Measurements from ENCODE around the gene KIAA1671. TPM values are rescaled to one million over a fixed set of nuclear protein-coding genes. Genes with fewer than 3 reads are reported as not detected.
"Not testable (repeated sequence)": the region's sequence is repeated elsewhere in the genome, so short reads cannot be mapped to it uniquely, and the experiment has no call there.

KIAA1671 gene
- total RNA-seq, 4 donors from 2014 or later: 30.6 to 52.7 (median 39.9) TPM

- Histone ChIP-seq H3K27ac (no peak overlapping the region), H3K9me3 (peaks cover 0 to 7% (median 0%) of the 10 kb centered on the region in 4 donors), H3K27me3 (peaks cover 0 to 6% of the 10 kb centered on the region in 2 donors), H3K4me1 (no peaks in the 10 kb centered on the region), H3K4me3 (no peak overlapping the region), H3K36me3 (no peaks in the 10 kb centered on the region)
- WGBS, 2 donors: 57 to 71% methylated on average over 4 of the region's 4 CpGs
- DNase-seq (ENCODE audit: low spot score in 2 of 2): no peak
- TF ChIP-seq POLR2A (IDR thresholded peaks at IDR 0.05) (no peak), EP300 (IDR thresholded peaks at IDR 0.05) (no peak), CTCF (IDR thresholded peaks at IDR 0.05) (no peak)
These were observed 267.5 kb downstream of the KIAA1671 start for GRCh38 chr22:25219948-25220442.

GRCh38 chr22:25221790-25222189 is 269.3 kb downstream of the KIAA1671 start:
- H3K36me3 ChIP-seq: no peaks in the 10 kb centered on the region
- TF ChIP-seq POLR2A (IDR thresholded peaks at IDR 0.05) (no peak), CTCF (IDR thresholded peaks at IDR 0.05) (no peak), EP300 (IDR thresholded peaks at IDR 0.05) (no peak)
- no peak overlapping the region for H3K27ac ChIP-seq
- DNase-seq (ENCODE audit: low spot score in 2 of 2): no peak
- H3K9me3 ChIP-seq: no peaks in the 10 kb centered on the region
- peaks cover 0 to 6% of the 10 kb centered on the region in 2 donors for H3K27me3 ChIP-seq
- no peaks in the 10 kb centered on the region for H3K4me1 ChIP-seq
- no peak overlapping the region for H3K4me3 ChIP-seq
- WGBS, 2 donors: 70 to 77% methylated on average over 8 of the region's 8 CpGs

GRCh38 chr22:25223269-25223850 is 270.8 kb downstream of the KIAA1671 start:
- WGBS, 2 donors: 54 to 58% methylated on average over 9 to 12 of the region's 12 CpGs
- H3K9me3 ChIP-seq: no peaks in the 10 kb centered on the region
- no peak for DNase-seq (ENCODE audit: low spot score in 2 of 2)
- no peaks in the 10 kb centered on the region for H3K36me3 ChIP-seq
- H3K4me3 ChIP-seq: no peak overlapping the region
- TF ChIP-seq POLR2A (IDR thresholded peaks at IDR 0.05): no peak
- no peak for TF ChIP-seq CTCF (IDR thresholded peaks at IDR 0.05)
- TF ChIP-seq EP300 (IDR thresholded peaks at IDR 0.05): no peak
- H3K4me1 ChIP-seq: no peaks in the 10 kb centered on the region
- H3K27ac ChIP-seq: no peak overlapping the region
- H3K27me3 ChIP-seq: peaks cover 0 to 6% of the 10 kb centered on the region in 2 donors

GRCh38 chr22:25228822-25229221 is 276.3 kb downstream of the KIAA1671 start:
- H3K27ac ChIP-seq: no peak overlapping the region
- peaks cover 0 to 8% of the 10 kb centered on the region in 2 donors for H3K27me3 ChIP-seq
- no peaks in the 10 kb centered on the region for H3K9me3 ChIP-seq
- no peak overlapping the region for H3K4me3 ChIP-seq
- H3K4me1 ChIP-seq: no peaks in the 10 kb centered on the region
- WGBS, 2 donors: 82 to 90% methylated on average over 13 of the region's 13 CpGs
- TF ChIP-seq CTCF (IDR thresholded peaks at IDR 0.05) (no peak), EP300 (IDR thresholded peaks at IDR 0.05) (no peak), POLR2A (IDR thresholded peaks at IDR 0.05) (no peak)
- no peaks in the 10 kb centered on the region for H3K36me3 ChIP-seq
- DNase-seq (ENCODE audit: low spot score in 2 of 2): no peak

- not testable (repeated sequence) for H3K4me3 ChIP-seq; H3K4me1 ChIP-seq; DNase-seq (ENCODE audit: low spot score in 2 of 2); H3K27ac ChIP-seq; H3K36me3 ChIP-seq; H3K27me3 ChIP-seq; H3K9me3 ChIP-seq
- WGBS, 2 donors: 82 to 83% methylated on average over 2 of the region's 2 CpGs
These were observed 278.2 kb downstream of the KIAA1671 start for GRCh38 chr22:25230760-25231159.
